Activated CD4-positive, CD25-positive, alpha-beta regulatory T cell (primary cell): ENCODE data around the gene PIGN.
"Not testable (repeated sequence)": the region's sequence is repeated elsewhere in the genome, so short reads cannot be mapped to it uniquely, and the experiment has no call there.

Experiments used
- DNase-seq, 4 experiments: peaks; one replicate each; lab custom pipeline; 2025; lab: John Stamatoyannopoulos, UW

The PIGN gene

DNA sequence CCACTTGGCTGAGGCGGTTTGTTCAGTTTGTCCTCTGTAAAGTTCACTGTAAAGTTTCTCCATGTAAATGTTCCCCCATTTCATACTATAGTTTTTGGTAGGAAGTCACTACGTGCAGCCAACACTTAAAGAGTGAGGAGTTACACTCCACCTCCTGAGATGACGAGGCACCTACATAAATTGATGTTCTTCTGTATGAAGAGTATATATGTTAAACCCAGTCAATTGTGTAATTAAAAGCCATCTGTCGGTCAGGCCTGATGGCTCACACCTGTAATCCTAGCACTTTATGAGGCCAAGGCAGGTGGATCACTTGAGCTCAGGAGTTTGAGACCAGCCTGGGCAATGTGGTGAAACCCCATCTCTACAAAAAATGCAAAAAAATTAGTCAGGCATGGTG is 7.6 kb downstream of the PIGN start:
- DNase-seq, result no peak

DNA sequence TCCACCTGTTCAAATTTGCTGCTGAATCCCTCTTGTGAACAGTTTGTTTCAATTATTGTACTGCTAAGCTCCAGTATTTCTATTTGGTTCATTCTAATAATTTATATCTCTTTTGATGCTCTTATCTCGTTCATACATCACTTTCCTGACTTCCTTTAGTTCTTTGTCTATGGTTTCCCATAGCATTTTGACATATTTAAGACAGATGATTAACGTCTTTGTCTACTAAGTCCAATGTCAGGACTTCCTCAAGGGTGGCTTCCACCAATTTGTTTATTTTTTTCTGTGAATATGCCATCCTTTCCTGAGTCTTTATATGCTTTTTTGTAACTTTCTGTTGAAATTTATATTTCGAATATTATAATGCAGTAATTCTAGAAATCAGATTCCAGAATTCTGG is 9.6 kb downstream of the PIGN start:
- DNase-seq, result no peak

DNA sequence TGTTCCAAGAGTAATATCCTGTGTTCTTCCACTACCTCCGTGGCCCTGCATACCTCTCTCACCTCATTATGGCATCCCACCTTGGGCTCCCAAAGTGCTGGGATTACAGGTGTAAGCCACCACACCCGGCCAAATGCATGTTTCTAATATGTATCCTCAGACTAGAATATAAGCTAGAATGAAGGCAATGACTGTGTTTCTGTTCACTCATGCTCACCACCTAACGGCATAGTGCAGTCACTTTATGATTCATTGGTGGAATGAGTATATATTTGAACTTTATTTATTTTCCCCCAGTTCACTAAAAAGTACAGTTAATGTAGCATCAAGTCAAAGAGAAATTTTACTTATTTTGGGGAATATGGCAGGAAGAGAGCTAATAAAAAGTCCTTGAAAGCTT is 11.3 kb downstream of the PIGN start:
- no peak for DNase-seq

DNA sequence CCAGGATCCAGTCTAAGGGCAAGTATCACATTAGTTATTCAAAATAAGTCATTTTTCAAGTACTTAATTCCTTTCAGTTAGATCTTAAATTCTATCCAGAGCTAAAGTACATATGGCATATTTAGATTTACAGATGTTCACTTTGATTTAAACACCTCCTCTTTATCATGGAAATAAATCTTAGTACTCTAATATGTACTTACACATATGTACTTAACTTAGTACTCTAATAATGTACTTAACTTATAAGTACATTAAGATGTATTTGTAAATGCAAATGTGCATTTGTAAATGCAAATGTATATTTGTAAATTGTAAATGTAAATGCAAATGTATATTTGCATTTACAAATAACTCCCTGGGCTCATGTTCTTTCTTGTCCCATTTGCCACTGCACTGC is 14.6 kb downstream of the PIGN start:
- DNase-seq, result no peak

DNA sequence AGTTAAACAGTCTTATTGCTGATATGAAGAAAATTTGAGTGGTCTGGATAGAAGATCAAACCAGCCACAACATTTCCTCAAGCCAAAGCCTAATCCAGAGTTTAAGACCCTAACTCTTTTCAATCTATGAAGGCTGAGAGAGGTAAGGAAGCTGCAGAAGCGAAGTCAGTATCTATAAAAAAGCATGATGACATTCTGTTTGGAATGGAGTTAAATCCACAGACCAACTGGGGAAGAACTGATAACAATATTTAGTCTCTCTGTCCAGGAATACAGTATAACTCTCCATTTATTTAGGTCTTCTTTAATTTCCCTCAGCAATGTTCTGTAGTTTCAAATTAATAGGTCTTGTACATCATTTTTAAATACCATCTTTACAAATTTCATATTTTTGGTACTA is 16.0 kb downstream of the PIGN start:
- no peak for DNase-seq

DNA sequence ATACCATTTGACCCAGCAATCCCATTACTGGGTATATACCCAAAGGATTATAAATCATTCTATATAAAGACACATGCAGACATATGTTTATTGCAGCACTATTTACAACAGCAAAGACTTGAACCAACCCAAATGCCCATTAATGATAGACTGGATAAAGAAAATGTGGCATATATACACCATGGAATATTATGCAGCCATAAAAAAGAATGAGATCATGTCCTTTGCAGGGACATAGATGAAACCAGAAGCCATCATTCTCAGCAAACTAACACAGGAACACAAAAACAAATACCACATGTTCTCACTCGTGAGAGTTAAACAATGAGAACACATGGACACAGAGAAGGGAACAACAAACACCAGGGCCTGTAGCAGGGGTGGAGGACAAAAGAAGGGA is 20.3 kb downstream of the PIGN start:
- not testable (repeated sequence) for DNase-seq

DNA sequence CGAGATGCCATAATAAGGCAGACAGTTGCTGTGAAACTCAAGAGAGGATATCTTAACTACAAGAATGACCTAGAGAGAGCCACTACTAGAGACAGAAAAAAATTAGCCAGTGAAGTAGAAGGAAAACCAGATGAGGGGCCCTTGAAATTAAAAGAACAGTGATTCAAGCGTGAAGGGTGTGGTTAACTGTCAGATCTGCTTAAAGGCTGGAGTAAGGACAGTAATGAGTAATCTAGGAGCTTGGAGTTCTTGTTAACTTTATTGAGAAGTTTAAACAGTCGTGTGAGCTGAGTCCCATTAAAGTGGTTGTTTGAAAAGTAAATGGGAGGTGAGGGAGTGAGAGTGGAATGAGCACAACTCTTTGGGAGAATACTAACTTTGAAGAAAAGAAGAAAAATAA is 21.3 kb downstream of the PIGN start:
- DNase-seq, result no peak

DNA sequence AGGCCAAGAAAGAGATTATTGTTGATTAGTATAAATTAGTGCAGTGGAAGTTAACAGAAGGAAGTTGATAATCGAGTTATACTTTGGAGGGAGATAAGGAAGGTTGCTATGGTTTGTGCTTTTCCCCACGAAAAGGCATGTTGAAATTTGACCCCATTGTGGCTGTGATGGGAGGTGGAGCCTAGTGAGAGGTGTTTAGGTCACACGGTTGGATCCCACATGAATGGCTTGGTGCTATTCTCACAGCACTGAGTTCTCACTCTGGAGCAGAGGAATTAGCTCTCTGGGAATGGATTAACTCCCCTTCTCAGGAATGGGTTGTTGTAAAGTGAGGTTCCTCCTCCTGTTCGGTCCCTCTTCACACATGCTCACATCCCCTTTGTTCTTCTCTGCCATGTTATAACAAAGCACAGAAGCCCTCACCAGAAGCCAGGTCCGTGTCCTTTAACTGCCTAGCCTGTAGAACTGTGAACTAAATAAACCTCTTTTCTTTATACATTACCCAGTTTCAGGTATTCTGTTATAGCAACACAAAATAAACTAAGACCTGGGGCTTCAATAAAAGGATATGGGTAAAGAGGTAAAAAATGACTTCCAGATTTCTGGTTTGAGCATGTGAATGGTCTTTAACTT is 21.9 kb downstream of the PIGN start:
- DNase-seq, result no peak

DNA sequence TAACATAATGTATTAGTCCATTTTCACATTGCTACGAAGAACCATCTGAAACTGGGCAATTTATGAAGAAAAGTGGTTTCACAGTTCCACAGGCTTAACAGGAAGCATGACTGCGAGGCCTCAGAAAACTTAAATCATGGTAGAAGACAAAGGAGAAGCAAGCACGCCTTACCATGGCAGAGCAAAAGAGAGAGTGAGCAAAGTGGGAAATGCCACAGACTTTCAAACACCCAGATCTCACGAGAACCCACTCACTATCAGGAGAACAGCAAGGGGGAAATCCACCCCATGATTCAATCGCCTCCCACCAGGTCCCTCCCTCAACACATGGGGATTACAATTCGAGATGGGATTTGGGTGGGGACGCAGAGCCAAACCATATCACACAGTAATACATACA is 22.5 kb downstream of the PIGN start:
- no peak for DNase-seq

DNA sequence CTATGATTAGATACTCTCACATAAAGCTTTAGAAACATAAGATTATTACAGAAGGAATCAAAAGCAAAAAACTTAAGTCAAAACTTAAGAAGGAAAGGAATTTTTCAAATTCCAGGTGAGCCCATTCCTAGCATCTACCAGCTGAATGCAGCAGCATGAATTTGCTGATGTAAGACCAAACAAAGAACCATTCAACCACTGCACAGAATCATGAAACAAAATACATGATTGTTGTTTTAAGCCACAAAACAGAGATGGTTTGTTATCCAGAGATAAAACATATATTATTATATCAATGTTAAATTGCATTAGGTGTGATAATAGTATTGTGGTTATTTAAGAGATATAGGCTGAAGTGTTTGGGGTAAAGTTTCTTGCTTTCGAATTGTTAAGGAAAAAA is 29.0 kb downstream of the PIGN start:
- no peak for DNase-seq

DNA sequence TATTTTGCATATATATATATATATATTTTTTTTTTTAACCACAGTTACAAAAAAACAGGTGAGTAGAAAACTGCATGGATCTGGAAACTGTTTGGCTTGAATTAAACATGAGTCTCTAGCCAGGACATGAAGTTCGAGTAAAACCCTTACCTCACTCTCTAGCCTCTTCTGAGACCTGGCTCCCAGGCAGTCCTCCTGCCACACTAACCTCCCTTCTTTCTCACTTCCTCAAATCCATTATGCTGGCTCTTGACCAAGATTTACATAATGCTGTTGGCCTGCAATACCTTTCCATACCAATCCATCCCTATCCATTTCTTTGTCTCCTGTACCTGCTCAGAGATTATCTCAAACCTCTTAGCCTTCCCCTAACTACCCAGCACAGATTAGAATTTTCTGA is 34.0 kb downstream of the PIGN start:
- no peak for DNase-seq

DNA sequence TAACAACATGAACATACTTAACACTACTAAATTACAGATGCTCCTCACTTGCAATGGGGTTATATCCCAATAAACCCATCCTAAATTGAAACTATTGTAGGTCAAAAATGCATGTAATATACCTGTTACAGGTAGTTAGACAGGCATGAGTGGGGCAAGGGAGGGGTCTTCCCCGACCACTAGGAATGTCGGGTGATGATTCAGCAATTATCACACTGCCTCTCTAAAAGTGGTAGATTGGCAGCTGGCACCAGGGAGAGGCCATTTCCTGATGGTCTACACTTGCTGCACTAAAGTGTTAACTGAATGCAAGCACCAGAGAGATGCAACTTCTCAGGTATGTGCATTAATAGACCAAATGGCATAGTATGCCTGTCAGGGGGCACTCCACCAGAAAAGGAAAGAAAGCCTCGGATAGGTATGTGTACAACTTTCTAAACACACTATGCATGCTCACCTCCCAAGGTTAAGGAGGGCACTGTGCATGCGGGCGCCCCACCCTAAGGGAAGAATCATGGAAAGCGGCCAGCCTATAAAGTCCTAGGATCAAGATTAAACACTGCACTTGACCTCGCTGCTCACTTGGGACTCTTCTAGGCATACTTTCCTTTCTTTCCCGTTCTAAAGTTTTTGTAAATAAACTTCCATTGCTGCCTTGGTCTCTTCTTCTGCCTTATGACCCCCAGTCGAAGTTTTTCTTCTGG is 35.6 kb downstream of the PIGN start:
- DNase-seq, result no peak

DNA sequence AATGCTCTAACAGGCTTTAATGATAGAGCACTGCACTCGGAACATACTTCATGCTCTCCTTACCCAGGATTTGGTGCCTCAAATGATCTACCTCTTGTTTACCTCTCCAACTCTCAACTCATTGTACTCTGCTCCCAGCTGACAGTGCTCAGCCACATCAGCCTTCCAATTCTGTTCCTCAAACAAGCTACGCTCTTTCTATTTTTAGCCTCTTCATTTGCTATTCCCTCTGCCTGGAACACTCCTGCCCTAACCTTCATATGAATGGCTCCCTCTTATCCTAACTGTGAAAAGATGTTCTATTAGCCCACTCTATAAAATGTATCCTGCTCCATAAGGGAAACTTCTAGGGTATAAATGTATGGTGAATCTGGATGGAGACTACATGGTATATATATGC is 42.5 kb downstream of the PIGN start:
- no peak for DNase-seq

DNA sequence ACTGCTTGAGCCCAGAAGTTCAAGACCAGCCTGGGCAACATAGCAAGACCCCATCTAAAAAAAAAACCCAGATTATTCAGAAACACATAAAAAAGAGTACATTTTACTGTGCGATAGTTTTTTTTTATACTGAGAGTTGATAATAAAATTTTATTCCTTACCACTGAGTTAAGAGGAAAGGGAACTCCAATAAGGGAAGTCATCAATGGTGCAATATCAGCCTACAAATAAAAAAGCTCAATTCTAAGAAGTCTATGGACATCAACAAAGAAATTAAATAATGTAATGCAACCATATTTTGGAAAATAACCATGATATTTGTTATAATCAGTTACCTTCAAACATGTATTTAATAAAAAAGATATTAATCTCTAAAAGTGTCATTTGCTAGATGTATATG is 46.6 kb downstream of the PIGN start:
- DNase-seq, result no peak

DNA sequence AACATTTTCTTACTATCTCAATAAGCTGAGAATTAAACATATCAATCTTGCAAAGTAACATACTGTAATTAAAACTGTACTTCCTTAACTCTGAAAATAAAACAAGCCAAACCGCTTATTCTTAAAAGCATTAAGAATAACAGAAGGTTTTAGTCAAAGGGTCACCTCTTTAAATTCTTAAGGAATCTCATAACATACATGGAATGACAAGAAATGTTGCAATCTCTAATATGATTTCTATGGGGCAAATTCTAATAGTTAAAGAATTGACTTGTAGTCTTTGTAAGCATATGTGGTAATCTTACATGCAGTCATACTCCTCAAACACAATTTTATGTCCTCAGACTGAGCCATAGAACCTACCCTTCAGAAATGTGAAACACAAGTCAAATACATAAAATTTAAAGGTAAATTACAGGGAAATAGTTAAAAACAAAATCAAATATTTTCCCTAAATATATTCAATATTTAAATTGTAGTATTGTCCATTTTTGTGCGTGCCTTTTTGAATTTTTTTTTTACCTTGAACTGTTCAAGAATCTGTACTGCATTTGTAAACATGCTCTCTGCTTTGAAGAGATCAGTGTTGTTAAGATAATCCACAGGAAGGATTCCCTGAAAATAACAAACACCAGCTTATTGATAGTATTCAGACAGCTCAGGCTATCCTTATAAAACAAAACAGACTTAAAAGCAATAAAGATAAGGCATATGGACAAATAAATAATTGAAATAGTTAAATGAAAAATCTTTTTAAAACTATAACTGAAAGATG is 48.2 kb downstream of the PIGN start:
- no peak for DNase-seq

DNA sequence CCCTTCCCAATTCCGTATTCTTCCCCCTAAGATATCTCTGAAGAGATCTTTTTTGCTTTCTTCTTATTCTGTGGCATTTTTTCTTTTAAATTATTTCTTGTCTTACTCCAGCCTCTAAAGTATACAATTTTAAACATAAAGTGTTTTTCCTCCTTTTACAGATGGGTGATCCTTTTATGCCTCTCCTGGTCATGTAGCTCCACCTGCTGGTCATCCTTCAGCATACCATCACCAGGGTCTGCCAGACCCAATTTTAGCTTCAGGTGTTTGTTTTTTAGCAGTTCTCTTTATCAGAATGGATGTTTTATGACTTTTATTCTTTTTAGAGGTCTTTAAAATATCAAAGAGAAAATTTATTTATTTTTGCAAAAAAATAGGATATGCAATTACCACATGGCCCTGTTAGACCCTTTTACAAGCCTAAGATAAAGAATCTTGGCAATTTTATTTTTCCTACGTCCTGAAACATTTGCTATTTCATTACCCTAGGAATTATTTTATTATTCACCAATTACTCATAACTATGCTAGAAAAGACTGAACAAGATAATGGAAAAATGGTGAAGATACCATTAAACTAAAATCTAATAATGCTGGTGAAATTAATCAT is 55.5 kb downstream of the PIGN start:
- DNase-seq, result peak; percentile 22 to 44 (median 30)

DNA sequence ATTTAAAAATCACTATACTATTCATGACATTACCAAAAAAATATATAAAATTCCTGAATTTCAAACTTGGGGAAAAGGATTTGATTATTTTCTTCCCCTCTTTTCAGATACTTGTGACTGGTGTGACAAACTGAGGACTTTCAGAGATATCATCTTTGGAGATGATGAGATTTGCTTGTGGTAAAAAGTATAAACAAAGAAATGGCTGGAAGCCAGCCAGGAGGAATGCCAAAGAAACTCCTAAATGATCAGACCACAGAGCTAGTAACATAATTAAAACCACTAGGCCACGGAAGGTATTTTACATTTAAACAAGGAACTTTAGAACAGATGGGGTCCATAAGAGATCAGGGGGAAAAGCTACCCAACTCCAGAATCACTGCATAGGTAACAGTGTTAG is 58.7 kb downstream of the PIGN start:
- no peak for DNase-seq

DNA sequence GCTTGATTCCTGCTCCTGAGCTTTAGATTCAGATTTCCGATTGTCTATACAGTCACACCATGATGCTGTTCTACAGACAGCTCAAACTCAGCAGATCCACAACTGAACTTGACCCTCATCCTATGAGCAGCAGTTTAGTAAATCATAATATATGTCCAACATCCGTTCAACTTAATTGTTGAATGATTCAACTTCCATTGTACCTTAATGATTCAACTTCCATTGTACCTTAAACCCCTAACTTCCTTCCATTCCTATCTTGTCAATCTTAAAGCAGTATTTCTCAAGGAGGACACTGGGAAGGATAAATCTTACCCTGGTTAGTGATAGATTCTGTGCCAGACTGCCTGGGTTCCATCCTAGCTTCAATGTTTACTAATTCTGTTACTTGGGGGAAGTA is 60.1 kb downstream of the PIGN start:
- DNase-seq, result no peak

DNA sequence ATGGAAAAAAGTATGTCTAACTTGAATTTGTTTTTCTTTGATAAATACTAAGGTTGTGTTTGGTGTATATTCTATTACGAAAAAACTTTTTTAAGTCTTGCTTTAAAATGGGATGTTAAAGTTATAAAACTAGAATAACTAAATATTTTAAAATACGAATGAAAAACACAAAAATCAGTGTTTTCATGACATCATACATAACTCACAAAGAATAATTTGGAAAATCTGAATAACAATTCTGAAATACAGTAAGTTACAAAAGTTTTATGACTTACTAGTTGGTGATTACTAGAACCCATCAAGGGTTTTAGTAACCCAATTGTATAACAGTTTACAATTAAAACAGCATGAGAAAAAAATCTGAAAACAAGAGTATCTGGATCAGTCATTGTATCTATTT is 61.2 kb downstream of the PIGN start:
- no peak for DNase-seq

DNA sequence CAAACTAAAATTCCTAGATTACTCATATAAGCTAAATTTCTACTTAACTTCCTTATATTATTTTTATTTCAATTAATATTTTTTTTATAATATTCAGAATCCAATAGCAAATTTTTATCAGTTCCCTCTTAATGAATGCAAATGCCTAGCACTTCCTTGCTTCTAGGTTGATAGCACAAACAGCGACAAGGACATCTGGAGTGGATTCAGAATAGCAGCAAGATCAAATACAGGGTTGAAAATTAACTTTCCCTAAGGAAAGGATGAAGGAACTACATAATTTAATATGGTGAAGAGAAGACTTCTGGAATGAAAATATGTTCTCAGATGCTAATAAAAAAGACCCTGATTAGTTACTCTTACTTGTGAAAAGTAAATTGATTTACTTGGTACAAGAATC is 64.5 kb downstream of the PIGN start:
- no peak for DNase-seq

DNA sequence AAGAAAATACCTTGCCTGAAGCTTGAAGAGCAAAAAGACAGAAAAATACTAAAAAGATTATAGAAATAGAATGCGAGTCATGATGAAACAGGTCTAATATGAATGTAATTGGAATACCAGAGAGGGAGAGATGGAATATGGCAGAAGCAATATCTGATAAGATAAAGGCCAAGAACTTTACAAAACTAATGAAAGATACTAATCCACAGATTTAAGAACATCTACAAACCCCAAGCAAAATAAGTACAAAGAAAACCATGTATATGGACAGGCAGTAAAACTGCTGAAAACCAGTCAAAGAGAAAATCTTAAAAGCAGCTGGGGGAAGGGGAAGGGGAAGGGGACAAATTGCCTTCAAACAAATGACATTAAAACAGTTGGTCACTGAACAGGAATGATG is 67.0 kb downstream of the PIGN start:
- no peak for DNase-seq

DNA sequence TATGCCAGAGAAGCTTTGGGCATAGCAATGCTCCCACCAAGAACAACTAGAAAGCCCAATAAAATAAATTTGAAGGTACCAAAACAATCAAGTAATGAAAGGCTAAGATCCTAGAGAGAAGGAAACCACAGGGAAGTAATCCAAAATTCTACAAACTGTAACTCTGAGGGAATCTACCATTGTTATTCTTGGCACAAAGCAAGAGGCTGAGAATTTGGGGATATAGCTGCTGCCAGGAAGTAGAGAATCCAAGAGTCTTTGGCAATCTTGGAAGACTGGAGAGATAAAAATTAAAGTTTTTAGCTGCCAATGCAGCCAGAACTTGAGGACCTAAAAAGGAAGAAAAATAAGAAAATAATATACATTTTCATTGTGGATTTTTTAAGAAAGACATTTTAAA is 68.5 kb downstream of the PIGN start:
- no peak for DNase-seq

DNA sequence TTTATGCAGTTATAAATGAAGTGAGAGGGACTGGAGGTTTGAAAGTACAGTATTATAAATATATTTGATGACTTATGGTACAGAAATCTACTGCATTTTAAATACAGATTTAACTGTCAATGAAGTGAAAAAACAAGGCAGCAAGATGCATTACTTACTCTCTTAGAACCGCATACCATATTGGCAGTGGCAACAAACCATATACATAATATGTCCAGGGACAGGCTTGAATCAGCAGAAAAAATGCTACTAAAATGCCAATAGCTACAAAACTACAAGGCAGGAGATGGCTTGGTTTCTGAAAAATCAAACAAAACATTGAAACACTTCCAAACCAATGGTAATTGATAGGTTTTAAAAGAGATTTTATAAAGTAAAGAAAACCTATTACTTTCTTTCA is 77.2 kb downstream of the PIGN start:
- no peak for DNase-seq
